Measurements from ENCODE around the gene OR56B4.
"Not testable (repeated sequence)": the region's sequence is repeated elsewhere in the genome, so short reads cannot be mapped to it uniquely, and the experiment has no call there.

OR56B4 gene, protein sequence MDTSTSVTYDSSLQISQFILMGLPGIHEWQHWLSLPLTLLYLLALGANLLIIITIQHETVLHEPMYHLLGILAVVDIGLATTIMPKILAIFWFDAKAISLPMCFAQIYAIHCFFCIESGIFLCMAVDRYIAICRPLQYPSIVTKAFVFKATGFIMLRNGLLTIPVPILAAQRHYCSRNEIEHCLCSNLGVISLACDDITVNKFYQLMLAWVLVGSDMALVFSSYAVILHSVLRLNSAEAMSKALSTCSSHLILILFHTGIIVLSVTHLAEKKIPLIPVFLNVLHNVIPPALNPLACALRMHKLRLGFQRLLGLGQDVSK

GRCh38 chr11:6107384-6107783 is at the start of gene OR56B4:
OR56B4 (plus strand) TSS chr11:6107684; CDS start chr11:6107779, 95 bp downstream.
- H3K36me3 ChIP-seq; H3K27me3 ChIP-seq; H3K4me3 ChIP-seq (ENCODE audit: low read depth in 1 of 2, low read length in 1 of 2); H3K27ac ChIP-seq; H3K9me3 ChIP-seq: not testable (repeated sequence)
- H3K4me1 ChIP-seq (ENCODE audit: control insufficient read depth in 1 of 2, insufficient read depth in 1 of 2, low read depth in 1 of 2, low read length in 1 of 2): peaks cover 13 to 17% of the 10 kb centered on the region in 2 experiments

DNA sequence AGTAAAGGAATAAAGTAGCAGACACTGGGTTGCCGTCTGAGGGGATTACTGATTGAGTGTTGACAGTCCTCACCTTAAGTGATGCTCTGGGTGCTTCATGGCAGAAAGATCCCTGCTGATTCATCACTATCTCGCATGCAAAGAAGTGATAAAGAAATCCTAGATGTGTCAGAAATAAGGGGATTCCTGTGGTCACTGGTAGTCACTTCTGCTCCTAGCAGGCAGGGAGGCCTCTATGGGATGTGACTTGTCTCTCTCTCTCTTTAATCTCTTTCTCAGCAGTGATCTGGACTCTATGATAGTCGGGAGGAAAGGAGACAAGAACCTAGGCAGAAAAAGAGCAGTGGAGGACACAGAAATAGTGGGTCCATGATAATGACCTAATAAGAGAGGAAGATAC is 46.0 kb upstream of the OR56B4 start:
- H3K27me3 ChIP-seq: no peaks in the 10 kb centered on the region
- H3K4me3 ChIP-seq (ENCODE audit: low read depth in 1 of 2, low read length in 1 of 2): no peak overlapping the region
- TF ChIP-seq, protein P1, sequence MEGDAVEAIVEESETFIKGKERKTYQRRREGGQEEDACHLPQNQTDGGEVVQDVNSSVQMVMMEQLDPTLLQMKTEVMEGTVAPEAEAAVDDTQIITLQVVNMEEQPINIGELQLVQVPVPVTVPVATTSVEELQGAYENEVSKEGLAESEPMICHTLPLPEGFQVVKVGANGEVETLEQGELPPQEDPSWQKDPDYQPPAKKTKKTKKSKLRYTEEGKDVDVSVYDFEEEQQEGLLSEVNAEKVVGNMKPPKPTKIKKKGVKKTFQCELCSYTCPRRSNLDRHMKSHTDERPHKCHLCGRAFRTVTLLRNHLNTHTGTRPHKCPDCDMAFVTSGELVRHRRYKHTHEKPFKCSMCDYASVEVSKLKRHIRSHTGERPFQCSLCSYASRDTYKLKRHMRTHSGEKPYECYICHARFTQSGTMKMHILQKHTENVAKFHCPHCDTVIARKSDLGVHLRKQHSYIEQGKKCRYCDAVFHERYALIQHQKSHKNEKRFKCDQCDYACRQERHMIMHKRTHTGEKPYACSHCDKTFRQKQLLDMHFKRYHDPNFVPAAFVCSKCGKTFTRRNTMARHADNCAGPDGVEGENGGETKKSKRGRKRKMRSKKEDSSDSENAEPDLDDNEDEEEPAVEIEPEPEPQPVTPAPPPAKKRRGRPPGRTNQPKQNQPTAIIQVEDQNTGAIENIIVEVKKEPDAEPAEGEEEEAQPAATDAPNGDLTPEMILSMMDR (IDR thresholded peaks at IDR 0.05): no peak
- no peak overlapping the region for H3K27ac ChIP-seq
- H3K4me1 ChIP-seq (ENCODE audit: control insufficient read depth in 1 of 2, insufficient read depth in 1 of 2, low read depth in 1 of 2, low read length in 1 of 2): no peaks in the 10 kb centered on the region
- H3K36me3 ChIP-seq: no peaks in the 10 kb centered on the region
- H3K9me3 ChIP-seq: no peaks in the 10 kb centered on the region

GRCh38 chr11:6062691-6063358 is 44.7 kb upstream of the OR56B4 start:
- no peaks in the 10 kb centered on the region for H3K9me3 ChIP-seq

GRCh38 chr11:6067502-6067901 is 40.0 kb upstream of the OR56B4 start:
- Histone ChIP-seq H3K27ac (no peak overlapping the region), H3K27me3 (no peaks in the 10 kb centered on the region), H3K36me3 (no peaks in the 10 kb centered on the region), H3K9me3 (no peaks in the 10 kb centered on the region), H3K4me3 (ENCODE audit: low read depth in 1 of 2, low read length in 1 of 2) (no peak overlapping the region), H3K4me1 (ENCODE audit: control insufficient read depth in 1 of 2, insufficient read depth in 1 of 2, low read depth in 1 of 2, low read length in 1 of 2) (no peaks in the 10 kb centered on the region)
- TF ChIP-seq, protein P1 (IDR thresholded peaks at IDR 0.05): no peak

More at GRCh38 chr11:6062691-6063358, 44.7 kb upstream of the OR56B4 start:
- Histone ChIP-seq H3K4me1 (ENCODE audit: control insufficient read depth in 1 of 2, insufficient read depth in 1 of 2, low read depth in 1 of 2, low read length in 1 of 2) (no peaks in the 10 kb centered on the region), H3K27me3 (no peaks in the 10 kb centered on the region), H3K36me3 (no peaks in the 10 kb centered on the region), H3K4me3 (ENCODE audit: low read depth in 1 of 2, low read length in 1 of 2) (no peak overlapping the region), H3K27ac (no peak overlapping the region)
- TF ChIP-seq, protein P1 (IDR thresholded peaks at IDR 0.05): no peak

- H3K27me3 ChIP-seq; H3K27ac ChIP-seq; H3K4me3 ChIP-seq (ENCODE audit: low read depth in 1 of 2, low read length in 1 of 2); H3K36me3 ChIP-seq; H3K4me1 ChIP-seq (ENCODE audit: control insufficient read depth in 1 of 2, insufficient read depth in 1 of 2, low read depth in 1 of 2, low read length in 1 of 2); H3K9me3 ChIP-seq: not testable (repeated sequence)
Observed at GRCh38 chr11:6076443-6076842, 31.0 kb upstream of the OR56B4 start.

- H3K27ac ChIP-seq: no peak overlapping the region
- H3K27me3 ChIP-seq: no peaks in the 10 kb centered on the region
- H3K4me3 ChIP-seq (ENCODE audit: low read depth in 1 of 2, low read length in 1 of 2): no peak overlapping the region
- no peaks in the 10 kb centered on the region for H3K9me3 ChIP-seq
- TF ChIP-seq, protein P1 (IDR thresholded peaks at IDR 0.05): no peak
- no peaks in the 10 kb centered on the region for H3K36me3 ChIP-seq
- no peaks in the 10 kb centered on the region for H3K4me1 ChIP-seq (ENCODE audit: control insufficient read depth in 1 of 2, insufficient read depth in 1 of 2, low read depth in 1 of 2, low read length in 1 of 2)
Observed at GRCh38 chr11:6077723-6078122, 29.8 kb upstream of the OR56B4 start.

Measured in neutrophil (primary cell).